IMR-90 (cell line): Measurements from ENCODE around the gene EDNRB. TPM values are rescaled to one million over a fixed set of nuclear protein-coding genes. Genes with fewer than 3 reads are reported as not detected.

Source experiments
- ATAC-seq: fragments of 200-7000 bp; cut with Tn5 transposase; 2 replicates; pipeline ENCODE4 v1.9.1; 2020; ENCODE audit warnings: low read depth, mild to moderate bottlenecking, moderate library complexity
- BruUV-seq: library from RNA; stranded (reverse); fragments of 400-500 nt; replicated peaks from 2 replicates; lab custom pipeline; 2021; lab: Mats Ljungman, UMichigan
- CTCF ChIA-PET: fragments of 300-600 bp; formaldehyde crosslinking; extraction: SDS; loops from one replicate; lab custom pipeline; 2021; ENCODE audit warnings: antibody characterized with exemption; lab: Yijun Ruan, JAX
- POLR2A ChIA-PET: fragments of 300-600 bp; sonication (Branson Sonifier 250); formaldehyde crosslinking; loops from one replicate; lab custom pipeline; 2022; ENCODE audit warnings: antibody characterized with exemption; ENCODE audit not compliant: unreplicated experiment; lab: Charles Lee
- DNase-seq: peaks from one replicate; pipeline ENCODE4 v3.0.0; 2013
- H2AFZ ChIP-seq: replicated peaks from 2 replicates; pipeline ENCODE3; 2013; ENCODE audit warnings: low read length, mild to moderate bottlenecking; ENCODE audit not compliant: poor library complexity
- H2AK5ac ChIP-seq: 2 replicates; pipeline ENCODE4 v1.6.1; 2013; ENCODE audit warnings: low read depth, low read length, inconsistent platforms
- H2AK9ac ChIP-seq: replicated peaks from 2 replicates; pipeline ENCODE3; 2013; ENCODE audit warnings: mild to moderate bottlenecking, low read depth, low read length, moderate library complexity; ENCODE audit not compliant: poor library complexity
- H2BK120ac ChIP-seq: 2 replicates; pipeline ENCODE4 v1.6.1; 2013; ENCODE audit warnings: low read depth, low read length, inconsistent platforms
- H2BK15ac ChIP-seq: 3 replicates; pipeline ENCODE4 v1.6.1; 2013; ENCODE audit warnings: low read depth, low read length, inconsistent platforms
- H2BK20ac ChIP-seq: 2 replicates; pipeline ENCODE4 v1.6.1; 2013; ENCODE audit warnings: low read depth, mild to moderate bottlenecking, inconsistent platforms, low read length, moderate library complexity
- H2BK5ac ChIP-seq: 2 replicates; pipeline ENCODE4 v1.6.1; 2013; ENCODE audit warnings: mild to moderate bottlenecking, low read depth, low read length, inconsistent platforms; ENCODE audit not compliant: poor library complexity, severe bottlenecking
- H3K14ac ChIP-seq: replicated peaks from 2 replicates; pipeline ENCODE4 v1.6.1; 2013; ENCODE audit warnings: low read depth, low read length, inconsistent platforms
- H3K18ac ChIP-seq: 2 replicates; pipeline ENCODE4 v1.6.1; 2013; ENCODE audit warnings: low read depth, low read length, control low read depth
- H3K23ac ChIP-seq: 2 replicates; pipeline ENCODE4 v1.6.1; 2013; ENCODE audit warnings: low read depth, low read length, inconsistent platforms
- H3K27ac ChIP-seq: 2 replicates; pipeline ENCODE4 v1.5.1; 2013; ENCODE audit warnings: mild to moderate bottlenecking, control low read depth, low read length; ENCODE audit not compliant: insufficient read depth
- H3K27me3 ChIP-seq: 2 replicates; pipeline ENCODE4 v1.6.1; 2013; ENCODE audit warnings: low read length; ENCODE audit not compliant: control insufficient read depth, insufficient read depth
- H3K36me3 ChIP-seq: 2 replicates; pipeline ENCODE4 v1.6.1; 2013; ENCODE audit warnings: low read length, mixed read lengths; ENCODE audit not compliant: control insufficient read depth, insufficient read depth
- H3K4ac ChIP-seq: 2 replicates; pipeline ENCODE4 v1.6.1; 2013; ENCODE audit warnings: low read depth, low read length, inconsistent platforms
- H3K4me1 ChIP-seq: 2 replicates; pipeline ENCODE4 v1.6.1; 2013; ENCODE audit warnings: low read length, mixed read lengths; ENCODE audit not compliant: control insufficient read depth, insufficient read depth
- H3K4me2 ChIP-seq: 2 replicates; pipeline ENCODE4 v1.6.1; 2013; ENCODE audit warnings: low read depth, mild to moderate bottlenecking, control low read depth, low read length, moderate library complexity
- H3K4me3 ChIP-seq: 2 replicates; pipeline ENCODE4 v1.5.1; 2013; ENCODE audit warnings: low read depth, mild to moderate bottlenecking, control low read depth, low read length, moderate library complexity; ENCODE audit not compliant: insufficient read depth
- H3K56ac ChIP-seq: 2 replicates; pipeline ENCODE4 v1.6.1; 2013; ENCODE audit warnings: low read length, inconsistent platforms; ENCODE audit not compliant: insufficient read depth; ENCODE audit errors: extremely low read depth
- H3K79me1 ChIP-seq, 2 experiments: 2 replicates each; pipeline ENCODE4 v1.6.1; 2013; ENCODE audit warnings: low read length in 2 of 2, inconsistent platforms in 1 of 2, low read depth in 1 of 2
- H3K9ac ChIP-seq: 2 replicates; pipeline ENCODE4 v1.6.1; 2013; ENCODE audit warnings: low read depth, low read length, control low read depth
- H3K9me1 ChIP-seq: 2 replicates; pipeline ENCODE4 v1.6.1; 2013; ENCODE audit warnings: low read length, inconsistent platforms; ENCODE audit not compliant: insufficient read depth
- H3K9me3 ChIP-seq: 2 replicates; pipeline ENCODE4 v1.6.1; 2013; ENCODE audit warnings: low read length; ENCODE audit not compliant: control insufficient read depth, insufficient read depth
- H4K20me1 ChIP-seq: 2 replicates; pipeline ENCODE4 v1.6.1; 2013; ENCODE audit warnings: low read length, inconsistent platforms; ENCODE audit not compliant: insufficient read depth
- H4K5ac ChIP-seq: 2 replicates; pipeline ENCODE4 v1.6.1; 2013; ENCODE audit warnings: mild to moderate bottlenecking, low read depth, low read length, control low read depth
- H4K8ac ChIP-seq, 2 experiments: 2 replicates each; pipeline ENCODE4 v1.6.1; 2013; ENCODE audit warnings: low read depth in 2 of 2, low read length in 2 of 2, control low read depth in 1 of 2, inconsistent platforms in 1 of 2
- H4K91ac ChIP-seq: 2 replicates; pipeline ENCODE4 v1.6.1; 2013; ENCODE audit warnings: low read depth, low read length, inconsistent platforms; ENCODE audit not compliant: insufficient read depth
- BHLHE40 ChIP-seq: fragments of 150-350 bp; IDR thresholded peaks from 2 replicates; pipeline ENCODE4 v1.6.1; 2016; ENCODE audit warnings: mild to moderate bottlenecking, low read depth, low read length
- CEBPB ChIP-seq: IDR thresholded peaks from 2 replicates; pipeline ENCODE4 v1.6.1; 2012; ENCODE audit warnings: low read depth, low read length, improper control_type of control experiment
- CHD1 ChIP-seq: IDR thresholded peaks from 2 replicates; pipeline ENCODE4 v1.6.1; 2012; ENCODE audit warnings: low read depth, low read length, improper control_type of control experiment
- CTCF ChIP-seq: conservative IDR thresholded peaks from 2 replicates; pipeline ENCODE4 v1.5.1; 2012; ENCODE audit warnings: mild to moderate bottlenecking, low read depth, low read length, improper control_type of control experiment
- ELK1 ChIP-seq: fragments of 150-350 bp; IDR thresholded peaks from 2 replicates; pipeline ENCODE4 v1.6.1; 2016; ENCODE audit warnings: low read depth, mild to moderate bottlenecking, low read length, moderate library complexity, borderline replicate concordance
- FOS ChIP-seq: fragments of 150-350 bp; IDR thresholded peaks from 2 replicates; pipeline ENCODE4 v1.6.1; 2016; ENCODE audit warnings: low read depth, low read length
- MAFK ChIP-seq: IDR thresholded peaks from 2 replicates; pipeline ENCODE4 v1.6.1; 2012; ENCODE audit warnings: low read depth, low read length, improper control_type of control experiment
- MAZ ChIP-seq: IDR thresholded peaks from 2 replicates; pipeline ENCODE4 v1.6.1; 2012; ENCODE audit warnings: low read depth, mild to moderate bottlenecking, low read length, improper control_type of control experiment, moderate library complexity, borderline replicate concordance
- MXI1 ChIP-seq: IDR thresholded peaks from 2 replicates; pipeline ENCODE4 v1.6.1; 2012; ENCODE audit warnings: low read depth, mild to moderate bottlenecking, low read length, moderate library complexity, borderline replicate concordance
- NFE2L2 ChIP-seq: fragments of 150-350 bp; IDR thresholded peaks from 2 replicates; pipeline ENCODE4 v1.6.1; 2016; ENCODE audit warnings: low read depth, mild to moderate bottlenecking, low read length
- POLR2A ChIP-seq: IDR thresholded peaks from 2 replicates; pipeline ENCODE4 v1.6.1; 2012; ENCODE audit warnings: mild to moderate bottlenecking, low read depth, low read length
- RAD21 ChIP-seq: IDR thresholded peaks from 2 replicates; pipeline ENCODE4 v1.6.1; 2012; ENCODE audit warnings: low read length, improper control_type of control experiment
- RCOR1 ChIP-seq: IDR thresholded peaks from 2 replicates; pipeline ENCODE4 v1.6.1; 2012; ENCODE audit warnings: mild to moderate bottlenecking, low read length, improper control_type of control experiment; ENCODE audit not compliant: insufficient replicate concordance
- RFX5 ChIP-seq: IDR thresholded peaks from 2 replicates; pipeline ENCODE4 v1.8.0; 2012; ENCODE audit warnings: low read depth, mild to moderate bottlenecking, low read length, moderate library complexity
- SMC3 ChIP-seq: fragments of 150-350 bp; IDR thresholded peaks from 2 replicates; pipeline ENCODE4 v1.6.1; 2016; ENCODE audit warnings: low read depth, mild to moderate bottlenecking, antibody characterized with exemption, low read length, moderate library complexity
- WGBS, 2 experiments: methylation state at CpG; one replicate each; pipeline versions ENCODE4 v1.1.5 to v1.1.7; 2013; ENCODE audit warnings: missing lambda C conversion rate in 2 of 2; ENCODE audit not compliant: insufficient read length in 1 of 2; ENCODE audit errors: extremely low coverage in 2 of 2; 5-methylcytosine and 5-hydroxymethylcytosine counted together
- dilution Hi-C: fragments of 300-500 bp; cut with HindIII; formaldehyde crosslinking; loops from one replicate; pipeline ENCODE4 v1.14.3; 2018; ENCODE audit warnings: low sequenced_read_pairs; ENCODE audit not compliant: unreplicated experiment
- in situ Hi-C: fragments of 300-500 bp; cut with MboI; formaldehyde crosslinking; loops from 3 replicates; pipeline ENCODE4 v1.14.3; 2019; ENCODE audit warnings: low sequenced_read_pairs, inconsistent platforms, mixed read lengths
- intact Hi-C: fragments of 100-400 bp; cut with micrococcal nuclease; formaldehyde crosslinking; loops from 2 replicates; pipeline ENCODE4 v1.10.0; 2022
- polyA plus RNA-seq, 3 experiments: library from polyadenylated mRNA; depleted of rRNA; stranded (reverse); fragments of >200 nt; gene quantifications; 2 replicates each; pipeline ENCODE4 v1.2.3, GENCODE V29; 2012; ENCODE audit warnings: low replicate concordance in 1 of 3
- total RNA-seq: library from RNA; depleted of rRNA; stranded (reverse); fragments of >200 nt; gene quantifications from 2 replicates; pipeline ENCODE4 v1.2.3, GENCODE V29; 2012
- TF ChIP-seq, protein P1 (sequence below): fragments of 150-350 bp; IDR thresholded peaks from 2 replicates; pipeline ENCODE4 v1.6.1; 2017; ENCODE audit warnings: mild to moderate bottlenecking, antibody characterized with exemption, low read length, low read depth

Gene EDNRB
- total and polyA plus RNA-seq, 2 of the 4 experiments (the other 2 are of a cell fraction), result under 0.01 to 0.09 TPM

DNA sequence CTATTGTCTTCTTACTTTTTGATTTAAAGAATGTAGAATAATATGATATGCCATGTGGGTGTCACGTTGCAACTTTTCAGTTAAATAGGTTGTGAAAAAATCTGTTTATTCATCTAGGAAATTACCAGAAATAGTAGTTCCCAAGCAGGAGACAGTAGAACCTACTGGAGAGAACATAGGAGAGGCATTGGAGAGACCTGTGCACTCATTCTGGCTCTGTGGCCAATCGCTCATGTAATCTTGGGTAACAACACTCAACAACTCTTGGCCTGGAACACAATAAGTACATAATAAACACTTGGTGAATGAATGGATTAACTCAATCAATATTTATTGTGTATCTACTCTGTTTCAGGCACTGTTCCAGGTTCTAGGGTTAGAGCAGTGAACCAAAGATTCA lies 35.3 kb downstream of the EDNRB start:
- H3K9me1 ChIP-seq, result no peaks in the 10 kb centered on the region
- no peak overlapping the region; the same call in 1 of the 2 replicates for H4K5ac ChIP-seq
- ChIA-PET CTCF (no interaction called here), POLR2A (no interaction called here)
- H3K79me1 ChIP-seq, result no peaks in the 10 kb centered on the region
- in situ Hi-C loops (no loop called here), dilution Hi-C loops (no loop called here), intact Hi-C loops (no loop called here)
- H3K4me1 ChIP-seq, result no peaks in the 10 kb centered on the region
- H2AFZ ChIP-seq, result no peak overlapping the region
- no peak overlapping the region for H2AK9ac ChIP-seq
- no peak overlapping the region for H3K56ac ChIP-seq
- no peak overlapping the region for H3K27ac ChIP-seq
- DNase-seq, result no peak
- H3K9me3 ChIP-seq, result no peaks in the 10 kb centered on the region
- peak overlapping the region; percentile 50; the same call in 1 of the 3 replicates for H2BK15ac ChIP-seq
- H2BK120ac ChIP-seq, result no peak overlapping the region
- H3K23ac ChIP-seq, result no peak overlapping the region
- H3K18ac ChIP-seq, result peak overlapping the region; percentile 64; the same call in 1 of the 2 replicates
- no peak overlapping the region for H2BK20ac ChIP-seq
- no peak overlapping the region for H3K4me2 ChIP-seq
- no peak overlapping the region for H3K9ac ChIP-seq
- H2AK5ac ChIP-seq, result no peak overlapping the region
- no peaks in the 10 kb centered on the region for H4K20me1 ChIP-seq
- H3K4ac ChIP-seq, result no peak overlapping the region
- no peak overlapping the region for H3K14ac ChIP-seq
- no peak for ATAC-seq
- WGBS, 2 experiments, result no CpG with 5 or more reads among the region's 2 CpGs
- H3K4me3 ChIP-seq, result no peak overlapping the region
- H2BK5ac ChIP-seq, result no peak overlapping the region
- no peak overlapping the region; a peak in 1 of 4 replicates for H4K8ac ChIP-seq
- H3K27me3 ChIP-seq, result no peaks in the 10 kb centered on the region
- TF ChIP-seq POLR2A (no peak), ELK1 (no peak), FOS (no peak), SMC3 (no peak), CTCF (no peak), MAFK (no peak), CEBPB (no peak), BHLHE40 (no peak), CHD1 (no peak), RFX5 (no peak), MAZ (no peak), NFE2L2 (no peak), RAD21 (no peak), MXI1 (no peak), RCOR1 (no peak)
- TF ChIP-seq, protein P1, sequence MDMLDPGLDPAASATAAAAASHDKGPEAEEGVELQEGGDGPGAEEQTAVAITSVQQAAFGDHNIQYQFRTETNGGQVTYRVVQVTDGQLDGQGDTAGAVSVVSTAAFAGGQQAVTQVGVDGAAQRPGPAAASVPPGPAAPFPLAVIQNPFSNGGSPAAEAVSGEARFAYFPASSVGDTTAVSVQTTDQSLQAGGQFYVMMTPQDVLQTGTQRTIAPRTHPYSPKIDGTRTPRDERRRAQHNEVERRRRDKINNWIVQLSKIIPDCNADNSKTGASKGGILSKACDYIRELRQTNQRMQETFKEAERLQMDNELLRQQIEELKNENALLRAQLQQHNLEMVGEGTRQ, result no peak
- no peaks in the 10 kb centered on the region for H3K36me3 ChIP-seq
- no peak overlapping the region for H4K91ac ChIP-seq
- no TSS peak for BruUV-seq
